NCI-H82 (cell line): ENCODE results near the gene ZYX.
"Not testable (repeated sequence)": the region's sequence is repeated elsewhere in the genome, so short reads cannot be mapped to it uniquely, and the experiment has no call there.

ENCODE experiments used
- DNase-seq: peaks from one replicate; lab custom pipeline; 2025; lab: John Stamatoyannopoulos, UW

Gene ZYX

GRCh38 chr7:143418681-143419458 is 37.7 kb downstream of the ZYX start:
- no peak for DNase-seq

GRCh38 chr7:143419880-143420279 is 38.7 kb downstream of the ZYX start:
- no peak for DNase-seq

GRCh38 chr7:143420624-143421023 is 39.5 kb downstream of the ZYX start:
- not testable (repeated sequence) for DNase-seq

GRCh38 chr7:143422033-143422432 is 40.9 kb downstream of the ZYX start:
- no peak for DNase-seq

GRCh38 chr7:143424476-143424875 is 43.3 kb downstream of the ZYX start:
- DNase-seq: not testable (repeated sequence)

- no peak for DNase-seq
These were observed 45.5 kb downstream of the ZYX start for GRCh38 chr7:143426479-143427142.

- no peak for DNase-seq
These were observed 48.9 kb downstream of the ZYX start for GRCh38 chr7:143429770-143430698.

- no peak for DNase-seq
These were observed 50.0 kb downstream of the ZYX start for GRCh38 chr7:143431109-143431508.

GRCh38 chr7:143433759-143434158 is 52.6 kb downstream of the ZYX start:
- DNase-seq: no peak

GRCh38 chr7:143434660-143435059 is 53.5 kb downstream of the ZYX start:
- DNase-seq: no peak

- DNase-seq: no peak
These were observed 54.1 kb downstream of the ZYX start for GRCh38 chr7:143435266-143435665.

GRCh38 chr7:143436325-143436946 is 55.3 kb downstream of the ZYX start:
- no peak for DNase-seq

- DNase-seq: no peak
These were observed 56.4 kb downstream of the ZYX start for GRCh38 chr7:143437578-143437977.

- DNase-seq: no peak
These were observed 58.7 kb downstream of the ZYX start for GRCh38 chr7:143439866-143440265.
